ENCODE data around the gene TOMM5.

TOMM5 gene

GRCh38 chr9:37559125-37559524 lies 33.3 kb downstream of the TOMM5 start:
- no peaks in the 10 kb centered on the region for H3K27me3 ChIP-seq (ENCODE audit: control insufficient read depth in 1 of 2, insufficient read depth in 1 of 2, low read length in 2 of 2)

GRCh38 chr9:37555786-37556185 lies 36.6 kb downstream of the TOMM5 start:
- H3K18ac ChIP-seq (ENCODE audit: low read depth in 1 of 2, low read length in 2 of 2), result no peak overlapping the region
- peaks cover 0 to 8% of the 10 kb centered on the region in 2 experiments for H3K36me3 ChIP-seq (ENCODE audit: control insufficient read depth in 1 of 2, insufficient read depth in 2 of 2, low read depth in 1 of 2, low read length in 2 of 2)
- H3K4me3 ChIP-seq (ENCODE audit: insufficient read depth in 1 of 2, low read depth in 1 of 2, low read length in 2 of 2), result no peak overlapping the region
- peaks cover 23% of the 10 kb centered on the region for H3K79me1 ChIP-seq (replicated peaks; ENCODE audit: low read length, poor library complexity, severe bottlenecking)
- H3K14ac ChIP-seq (ENCODE audit: low read length in 2 of 2), result no peak overlapping the region
- H3K4me1 ChIP-seq (ENCODE audit: control insufficient read depth, insufficient read depth, low read depth, low read length), result peaks cover 5% of the 10 kb centered on the region
- DNase-seq, result no peak
- H2AFZ ChIP-seq (ENCODE audit: low read depth, low read length), result no peak overlapping the region
- H3K27ac ChIP-seq (ENCODE audit: low read length, poor library complexity, severe bottlenecking), result no peak overlapping the region
- H3K9me3 ChIP-seq (ENCODE audit: control insufficient read depth, low read length), result no peaks in the 10 kb centered on the region
- H4K91ac ChIP-seq (ENCODE audit: low read length), result no peak overlapping the region
- no peak overlapping the region for H3K4ac ChIP-seq (ENCODE audit: low read depth in 1 of 2, low read length in 2 of 2)
- no peak overlapping the region for H2BK5ac ChIP-seq (ENCODE audit: low read depth, low read length, poor library complexity, severe bottlenecking)
- H2BK12ac ChIP-seq (ENCODE audit: low read length in 2 of 2), result no peak overlapping the region
- H2BK15ac ChIP-seq (ENCODE audit: low read depth, poor library complexity, severe bottlenecking), result no peak overlapping the region
- no peak overlapping the region for H4K8ac ChIP-seq (ENCODE audit: low read length)
- H2BK120ac ChIP-seq (ENCODE audit: low read depth, low read length), result no peak overlapping the region
- H3K27me3 ChIP-seq (ENCODE audit: control insufficient read depth in 1 of 2, insufficient read depth in 1 of 2, low read length in 2 of 2), result no peaks in the 10 kb centered on the region
- no peak overlapping the region for H3K4me2 ChIP-seq (ENCODE audit: low read length, poor library complexity, severe bottlenecking)
- no peak overlapping the region for H2AK5ac ChIP-seq (ENCODE audit: low read length, severe bottlenecking)
- no peak overlapping the region for H3K23ac ChIP-seq (ENCODE audit: low read length in 2 of 2)
- no peak overlapping the region for H3K9ac ChIP-seq (ENCODE audit: low read length)

More at GRCh38 chr9:37559125-37559524, 33.3 kb downstream of the TOMM5 start:
- H3K36me3 ChIP-seq (ENCODE audit: control insufficient read depth in 1 of 2, insufficient read depth in 2 of 2, low read depth in 1 of 2, low read length in 2 of 2), result peaks cover 4 to 11% of the 10 kb centered on the region in 2 experiments
- H2AK5ac ChIP-seq (ENCODE audit: low read length, severe bottlenecking), result no peak overlapping the region
- peaks cover 36% of the 10 kb centered on the region for H3K79me1 ChIP-seq (replicated peaks; ENCODE audit: low read length, poor library complexity, severe bottlenecking)
- H2BK5ac ChIP-seq (ENCODE audit: low read depth, low read length, poor library complexity, severe bottlenecking), result no peak overlapping the region
- no peak overlapping the region for H2BK12ac ChIP-seq (ENCODE audit: low read length in 2 of 2)
- H3K4me3 ChIP-seq (ENCODE audit: insufficient read depth in 1 of 2, low read depth in 1 of 2, low read length in 2 of 2), result no peak overlapping the region
- no peak overlapping the region for H2BK120ac ChIP-seq (ENCODE audit: low read depth, low read length)
- no peak overlapping the region for H2BK15ac ChIP-seq (ENCODE audit: low read depth, poor library complexity, severe bottlenecking)
- no peak overlapping the region for H3K14ac ChIP-seq (ENCODE audit: low read length in 2 of 2)
- WGBS, result 94% methylated on average over 1 of the region's 1 CpG
- no peak overlapping the region for H4K8ac ChIP-seq (ENCODE audit: low read length)
- no peaks in the 10 kb centered on the region for H3K9me3 ChIP-seq (ENCODE audit: control insufficient read depth, low read length)
- no peaks in the 10 kb centered on the region for H3K4me1 ChIP-seq (ENCODE audit: control insufficient read depth, insufficient read depth, low read depth, low read length)
- no peak overlapping the region for H3K9ac ChIP-seq (ENCODE audit: low read length)
- no peak overlapping the region for H4K91ac ChIP-seq (ENCODE audit: low read length)
- H2AFZ ChIP-seq (ENCODE audit: low read depth, low read length), result no peak overlapping the region
- no peak overlapping the region for H3K18ac ChIP-seq (ENCODE audit: low read depth in 1 of 2, low read length in 2 of 2)
- H3K23ac ChIP-seq (ENCODE audit: low read length in 2 of 2), result no peak overlapping the region
- H3K4me2 ChIP-seq (ENCODE audit: low read length, poor library complexity, severe bottlenecking), result no peak overlapping the region
- DNase-seq, result no peak
- H3K4ac ChIP-seq (ENCODE audit: low read depth in 1 of 2, low read length in 2 of 2), result no peak overlapping the region
- H3K27ac ChIP-seq (ENCODE audit: low read length, poor library complexity, severe bottlenecking), result no peak overlapping the region

GRCh38 chr9:37554318-37554717 lies 38.1 kb downstream of the TOMM5 start:
- DNase-seq, result no peak
- 92% methylated on average over 1 of the region's 3 CpGs for WGBS
- no peak overlapping the region for H4K91ac ChIP-seq (ENCODE audit: low read length)
- H3K4me1 ChIP-seq (ENCODE audit: control insufficient read depth, insufficient read depth, low read depth, low read length), result peaks cover 5% of the 10 kb centered on the region
- no peak overlapping the region for H3K14ac ChIP-seq (ENCODE audit: low read length in 2 of 2)
- H3K23ac ChIP-seq (ENCODE audit: low read length in 2 of 2), result no peak overlapping the region
- H3K4me3 ChIP-seq (ENCODE audit: insufficient read depth in 1 of 2, low read depth in 1 of 2, low read length in 2 of 2), result no peak overlapping the region
- H3K4ac ChIP-seq (ENCODE audit: low read depth in 1 of 2, low read length in 2 of 2), result no peak overlapping the region
- H4K8ac ChIP-seq (ENCODE audit: low read length), result no peak overlapping the region
- no peaks in the 10 kb centered on the region for H3K27me3 ChIP-seq (ENCODE audit: control insufficient read depth in 1 of 2, insufficient read depth in 1 of 2, low read length in 2 of 2)
- H3K27ac ChIP-seq (ENCODE audit: low read length, poor library complexity, severe bottlenecking), result no peak overlapping the region
- peaks cover 13% of the 10 kb centered on the region for H3K79me1 ChIP-seq (replicated peaks; ENCODE audit: low read length, poor library complexity, severe bottlenecking)
- no peak overlapping the region for H3K9ac ChIP-seq (ENCODE audit: low read length)
- no peak overlapping the region for H2BK12ac ChIP-seq (ENCODE audit: low read length in 2 of 2)
- H2BK5ac ChIP-seq (ENCODE audit: low read depth, low read length, poor library complexity, severe bottlenecking), result no peak overlapping the region
- no peak overlapping the region for H3K18ac ChIP-seq (ENCODE audit: low read depth in 1 of 2, low read length in 2 of 2)
- H2AFZ ChIP-seq (ENCODE audit: low read depth, low read length), result no peak overlapping the region
- no peaks in the 10 kb centered on the region for H3K9me3 ChIP-seq (ENCODE audit: control insufficient read depth, low read length)
- no peak overlapping the region for H2AK5ac ChIP-seq (ENCODE audit: low read length, severe bottlenecking)
- peaks cover 0 to 4% of the 10 kb centered on the region in 2 experiments for H3K36me3 ChIP-seq (ENCODE audit: control insufficient read depth in 1 of 2, insufficient read depth in 2 of 2, low read depth in 1 of 2, low read length in 2 of 2)
- no peak overlapping the region for H2BK120ac ChIP-seq (ENCODE audit: low read depth, low read length)
- H3K4me2 ChIP-seq (ENCODE audit: low read length, poor library complexity, severe bottlenecking), result no peak overlapping the region
- H2BK15ac ChIP-seq (ENCODE audit: low read depth, poor library complexity, severe bottlenecking), result no peak overlapping the region

- H3K4ac ChIP-seq (ENCODE audit: low read depth in 1 of 2, low read length in 2 of 2), result no peak overlapping the region
- 91% methylated on average over 2 of the region's 2 CpGs for WGBS
- no peak overlapping the region for H3K23ac ChIP-seq (ENCODE audit: low read length in 2 of 2)
- H3K27me3 ChIP-seq (ENCODE audit: control insufficient read depth in 1 of 2, insufficient read depth in 1 of 2, low read length in 2 of 2), result no peaks in the 10 kb centered on the region
- no peak overlapping the region for H4K91ac ChIP-seq (ENCODE audit: low read length)
- H2AFZ ChIP-seq (ENCODE audit: low read depth, low read length), result no peak overlapping the region
- H3K9ac ChIP-seq (ENCODE audit: low read length), result no peak overlapping the region
- H2BK12ac ChIP-seq (ENCODE audit: low read length in 2 of 2), result no peak overlapping the region
- H3K4me3 ChIP-seq (ENCODE audit: insufficient read depth in 1 of 2, low read depth in 1 of 2, low read length in 2 of 2), result no peak overlapping the region
- H3K18ac ChIP-seq (ENCODE audit: low read depth in 1 of 2, low read length in 2 of 2), result no peak overlapping the region
- no peak overlapping the region for H4K8ac ChIP-seq (ENCODE audit: low read length)
- no peak overlapping the region for H2BK120ac ChIP-seq (ENCODE audit: low read depth, low read length)
- no peak overlapping the region for H2BK5ac ChIP-seq (ENCODE audit: low read depth, low read length, poor library complexity, severe bottlenecking)
- H2AK5ac ChIP-seq (ENCODE audit: low read length, severe bottlenecking), result no peak overlapping the region
- no peaks in the 10 kb centered on the region for H3K9me3 ChIP-seq (ENCODE audit: control insufficient read depth, low read length)
- H3K4me2 ChIP-seq (ENCODE audit: low read length, poor library complexity, severe bottlenecking), result no peak overlapping the region
- H3K4me1 ChIP-seq (ENCODE audit: control insufficient read depth, insufficient read depth, low read depth, low read length), result peaks cover 5% of the 10 kb centered on the region
- H3K27ac ChIP-seq (ENCODE audit: low read length, poor library complexity, severe bottlenecking), result no peak overlapping the region
- no peak overlapping the region for H3K14ac ChIP-seq (ENCODE audit: low read length in 2 of 2)
- no peaks in the 10 kb centered on the region for H3K36me3 ChIP-seq (ENCODE audit: control insufficient read depth in 1 of 2, insufficient read depth in 2 of 2, low read depth in 1 of 2, low read length in 2 of 2)
- H2BK15ac ChIP-seq (ENCODE audit: low read depth, poor library complexity, severe bottlenecking), result no peak overlapping the region
- peaks cover 6% of the 10 kb centered on the region for H3K79me1 ChIP-seq (replicated peaks; ENCODE audit: low read length, poor library complexity, severe bottlenecking)
- DNase-seq, result no peak
These were observed 40.5 kb downstream of the TOMM5 start for GRCh38 chr9:37551888-37552287.
